WTC11 (cell line): ENCODE measurements around the gene ITGB3. TPM values are rescaled to one million over a fixed set of nuclear protein-coding genes. Genes with fewer than 3 reads are reported as not detected.

Experiments used
- ATAC-seq: fragments of 200-7000 bp; cut with Tn5 transposase; 2 replicates; pipeline ENCODE4 v1.10.0; 2021; ENCODE audit warnings: mild to moderate bottlenecking, moderate library complexity
- CTCF ChIA-PET: fragments of 300-600 bp; sonication (Branson Sonifier 250); formaldehyde crosslinking; loops from one replicate; lab custom pipeline; 2021; ENCODE audit warnings: antibody characterized with exemption; lab: Charles Lee
- POLR2A ChIA-PET: fragments of 350-600 bp; sonication (Branson Sonifier 250); formaldehyde crosslinking; loops from one replicate; lab custom pipeline; 2021; ENCODE audit warnings: antibody characterized with exemption; lab: Charles Lee
- DNase-seq: peaks from one replicate; pipeline ENCODE4 v3.0.0; 2021; ENCODE audit warnings: low spot score
- H3K27ac Mint-ChIP-seq: 2 replicates; pipeline ENCODE4 v1.8.0; 2021; ENCODE audit warnings: mixed read lengths
- H3K27me3 Mint-ChIP-seq: 2 replicates; pipeline ENCODE4 v1.8.0; 2021; ENCODE audit warnings: low read depth, mild to moderate bottlenecking, moderate library complexity, mixed read lengths
- H3K36me3 Mint-ChIP-seq: 2 replicates; pipeline ENCODE4 v1.8.0; 2021; ENCODE audit warnings: mixed read lengths
- H3K4me1 Mint-ChIP-seq: 2 replicates; pipeline ENCODE4 v1.8.0; 2022; ENCODE audit warnings: mixed read lengths
- H3K4me3 Mint-ChIP-seq: 2 replicates; pipeline ENCODE4 v1.8.0; 2021; ENCODE audit warnings: mild to moderate bottlenecking, moderate library complexity, mixed read lengths
- H3K9me3 Mint-ChIP-seq: 2 replicates; pipeline ENCODE4 v1.8.0; 2021; ENCODE audit warnings: mixed read lengths
- ATF2 ChIP-seq: sonication (generic); formaldehyde crosslinking; IDR thresholded peaks from 2 replicates; pipeline ENCODE4 v1.8.1; 2022; ENCODE audit warnings: low read depth, missing genetic modification reagents, borderline replicate concordance
- ATF3 ChIP-seq: sonication (generic); formaldehyde crosslinking; conservative IDR thresholded peaks from 2 replicates; pipeline ENCODE4 v1.8.1; 2022; ENCODE audit warnings: mild to moderate bottlenecking, missing genetic modification reagents
- E2F4 ChIP-seq: sonication (generic); formaldehyde crosslinking; IDR thresholded peaks from 2 replicates; pipeline ENCODE4 v1.8.1; 2022; ENCODE audit warnings: low read depth, mild to moderate bottlenecking, moderate library complexity, missing genetic modification reagents, borderline replicate concordance
- FOXJ3 ChIP-seq: sonication (generic); formaldehyde crosslinking; IDR thresholded peaks from 2 replicates; pipeline ENCODE4 v1.9.0; 2021; ENCODE audit warnings: missing genetic modification reagents, mild to moderate bottlenecking, borderline replicate concordance
- FOXP1 ChIP-seq: sonication (generic); formaldehyde crosslinking; IDR thresholded peaks from 2 replicates; pipeline ENCODE4 v1.8.0; 2022; ENCODE audit warnings: missing genetic modification reagents, mild to moderate bottlenecking, moderate library complexity, borderline replicate concordance
- HMGA2 ChIP-seq: fragments of 250-450 bp; sonication (Bioruptor Pico); IDR thresholded peaks from 2 replicates; pipeline ENCODE4 v1.4.0; 2021; ENCODE audit warnings: mild to moderate bottlenecking, moderate library complexity
- IRF2 ChIP-seq: sonication (generic); formaldehyde crosslinking; IDR thresholded peaks from 2 replicates; pipeline ENCODE4 v1.8.0; 2022; ENCODE audit warnings: low read depth, missing genetic modification reagents, borderline replicate concordance
- KAT7 ChIP-seq: sonication (generic); formaldehyde crosslinking; IDR thresholded peaks from 2 replicates; pipeline ENCODE4 v1.8.1; 2023; ENCODE audit warnings: missing genetic modification reagents, mild to moderate bottlenecking, borderline replicate concordance
- MAX ChIP-seq: sonication (generic); formaldehyde crosslinking; IDR thresholded peaks from 2 replicates; pipeline ENCODE4 v1.8.0; 2022; ENCODE audit warnings: mild to moderate bottlenecking, missing genetic modification reagents
- NFYB ChIP-seq: sonication (generic); formaldehyde crosslinking; conservative IDR thresholded peaks from 2 replicates; pipeline ENCODE4 v1.8.0; 2022; ENCODE audit warnings: low read depth, missing genetic modification reagents
- RELA ChIP-seq: sonication (generic); formaldehyde crosslinking; IDR thresholded peaks from 2 replicates; pipeline ENCODE4 v1.8.1; 2022; ENCODE audit warnings: missing genetic modification reagents, mild to moderate bottlenecking, borderline replicate concordance
- RORB ChIP-seq: fragments of 250-450 bp; sonication (Bioruptor Pico); IDR thresholded peaks from 2 replicates; pipeline ENCODE4 v1.9.0; 2021; ENCODE audit warnings: mild to moderate bottlenecking
- SMAD3 ChIP-seq: sonication (generic); formaldehyde crosslinking; IDR thresholded peaks from 2 replicates; pipeline ENCODE4 v1.8.0; 2022; ENCODE audit warnings: missing genetic modification reagents, mild to moderate bottlenecking, borderline replicate concordance
- SMAD4 ChIP-seq: sonication (generic); formaldehyde crosslinking; IDR thresholded peaks from 2 replicates; pipeline ENCODE4 v1.8.0; 2022; ENCODE audit warnings: mild to moderate bottlenecking, missing genetic modification reagents
- TCF7 ChIP-seq: sonication (generic); formaldehyde crosslinking; IDR thresholded peaks from 2 replicates; pipeline ENCODE4 v1.8.0; 2022; ENCODE audit warnings: mild to moderate bottlenecking, low read depth, missing genetic modification reagents, moderate library complexity
- TP53 ChIP-seq: sonication (generic); formaldehyde crosslinking; IDR thresholded peaks from 2 replicates; pipeline ENCODE4 v1.8.1; 2023; ENCODE audit warnings: mild to moderate bottlenecking, missing genetic modification reagents
- ZBTB43 ChIP-seq: sonication (generic); formaldehyde crosslinking; IDR thresholded peaks from 2 replicates; pipeline ENCODE4 v1.8.1; 2023; ENCODE audit warnings: mild to moderate bottlenecking, missing genetic modification reagents
- ZNF281 ChIP-seq: sonication (generic); formaldehyde crosslinking; IDR thresholded peaks from 2 replicates; pipeline ENCODE4 v1.8.0; 2023; ENCODE audit warnings: mild to moderate bottlenecking, missing genetic modification reagents
- ZNF425 ChIP-seq: fragments of 250-450 bp; sonication (Bioruptor Pico); conservative IDR thresholded peaks from 2 replicates; pipeline ENCODE4 v1.9.0; 2021; ENCODE audit warnings: mild to moderate bottlenecking
- ZSCAN18 ChIP-seq: fragments of 250-450 bp; sonication (Bioruptor Pico); IDR thresholded peaks from 2 replicates; pipeline ENCODE4 v2.1.2; 2022; ENCODE audit warnings: mild to moderate bottlenecking, moderate library complexity
- total RNA-seq: library from RNA; stranded (reverse); gene quantifications from 3 replicates; pipeline ENCODE4 v1.2.3, GENCODE V29; 2021

ITGB3 gene
- total RNA-seq, 1 experiment from 2014 or later = 0.04 TPM

GRCh38 chr17:47253541-47254402 lies at the start of gene ITGB3 (continued):
- TF ChIP-seq SMAD3 (CRISPR knock-in tag) = no peak
- peak; percentile 43; the same call in 1 of the 2 replicates for TF ChIP-seq MAX
- no peak for TF ChIP-seq ZNF425 (CRISPR knock-in tag)
- TF ChIP-seq FOXJ3 (CRISPR knock-in tag) = no peak
- TF ChIP-seq HMGA2 (CRISPR knock-in tag) = no peak
- TF ChIP-seq KAT7 = peak; percentile 67; the same call in 1 of the 2 replicates
- TF ChIP-seq IRF2 (CRISPR knock-in tag) = no peak
- no peak for TF ChIP-seq ZNF281
- peak; percentile 58; the same call in 1 of the 2 replicates for TF ChIP-seq FOXP1
- TF ChIP-seq E2F4 = no peak
- TF ChIP-seq TCF7 (CRISPR knock-in tag) = no peak
- TF ChIP-seq RELA = no peak
- TF ChIP-seq ATF3 (CRISPR knock-in tag) = no peak
- TF ChIP-seq ZBTB43 (CRISPR knock-in tag) = no peak
- no peak for TF ChIP-seq SMAD4 (CRISPR knock-in tag)

GRCh38 chr17:47203984-47204721 lies 49.5 kb upstream of the ITGB3 start:
- ChIA-PET POLR2A (no interaction called here), CTCF (no interaction called here)
- H3K36me3 Mint-ChIP-seq = no peaks in the 10 kb centered on the region
- H3K4me1 Mint-ChIP-seq = peaks cover 21% of the 10 kb centered on the region
- ATAC-seq (no peak), DNase-seq (no peak)
- no peak overlapping the region for H3K4me3 Mint-ChIP-seq
- no peak overlapping the region for H3K27ac Mint-ChIP-seq
- H3K27me3 Mint-ChIP-seq = peaks cover 8% of the 10 kb centered on the region; the same call in 1 of the 2 replicates
- H3K9me3 Mint-ChIP-seq = no peaks in the 10 kb centered on the region
- no peak for TF ChIP-seq TP53
- no peak for TF ChIP-seq ATF2 (CRISPR knock-in tag)
- TF ChIP-seq RORB (CRISPR knock-in tag) = no peak
- no peak for TF ChIP-seq NFYB (CRISPR knock-in tag)
- TF ChIP-seq ZNF425 (CRISPR knock-in tag) = no peak
- no peak for TF ChIP-seq ZSCAN18 (CRISPR knock-in tag)
